Panc1 (cell line): ENCODE measurements around the gene RIMBP2.

Experiments used
- POLR2AphosphoS5 ChIP-seq: IDR thresholded peaks from 2 replicates; pipeline ENCODE4 v1.6.1; 2012; ENCODE audit warnings: mild to moderate bottlenecking, low read depth, low read length, moderate library complexity
- SIN3A ChIP-seq: IDR thresholded peaks from 2 replicates; pipeline ENCODE4 v1.6.1; 2012; ENCODE audit warnings: low read depth, mild to moderate bottlenecking, low read length, moderate library complexity, borderline replicate concordance; ENCODE audit not compliant: insufficient read depth
- TCF7L2 ChIP-seq: IDR thresholded peaks from 2 replicates; pipeline ENCODE4 v1.6.1; 2011; ENCODE audit warnings: mild to moderate bottlenecking, low read depth, low read length, inconsistent platforms
- TF ChIP-seq, protein P1 (sequence below): fragments of 450-650 bp; IDR thresholded peaks from 2 replicates; pipeline ENCODE4 v1.5.1; 2017; ENCODE audit warnings: mild to moderate bottlenecking

- TF ChIP-seq, protein P1, sequence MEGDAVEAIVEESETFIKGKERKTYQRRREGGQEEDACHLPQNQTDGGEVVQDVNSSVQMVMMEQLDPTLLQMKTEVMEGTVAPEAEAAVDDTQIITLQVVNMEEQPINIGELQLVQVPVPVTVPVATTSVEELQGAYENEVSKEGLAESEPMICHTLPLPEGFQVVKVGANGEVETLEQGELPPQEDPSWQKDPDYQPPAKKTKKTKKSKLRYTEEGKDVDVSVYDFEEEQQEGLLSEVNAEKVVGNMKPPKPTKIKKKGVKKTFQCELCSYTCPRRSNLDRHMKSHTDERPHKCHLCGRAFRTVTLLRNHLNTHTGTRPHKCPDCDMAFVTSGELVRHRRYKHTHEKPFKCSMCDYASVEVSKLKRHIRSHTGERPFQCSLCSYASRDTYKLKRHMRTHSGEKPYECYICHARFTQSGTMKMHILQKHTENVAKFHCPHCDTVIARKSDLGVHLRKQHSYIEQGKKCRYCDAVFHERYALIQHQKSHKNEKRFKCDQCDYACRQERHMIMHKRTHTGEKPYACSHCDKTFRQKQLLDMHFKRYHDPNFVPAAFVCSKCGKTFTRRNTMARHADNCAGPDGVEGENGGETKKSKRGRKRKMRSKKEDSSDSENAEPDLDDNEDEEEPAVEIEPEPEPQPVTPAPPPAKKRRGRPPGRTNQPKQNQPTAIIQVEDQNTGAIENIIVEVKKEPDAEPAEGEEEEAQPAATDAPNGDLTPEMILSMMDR: no peak
- TF ChIP-seq SIN3A: no peak
- no peak for TF ChIP-seq POLR2AphosphoS5
- TF ChIP-seq TCF7L2: no peak
Measured at GRCh38 chr12:130675791-130676190, 40.3 kb downstream of the RIMBP2 start.
